Midbrain (tissue), 1 donor: Measurements from ENCODE around the gene SLC9A2.

Source experiments
- DNase-seq: peaks from one replicate; lab custom pipeline; 2025; lab: John Stamatoyannopoulos, UW

SLC9A2 gene

GRCh38 chr2:102735416-102736109 is 116.2 kb downstream of the SLC9A2 start:
- no peak for DNase-seq

GRCh38 chr2:102736110-102736409 is 116.7 kb downstream of the SLC9A2 start:
- DNase-seq = no peak

- peak; percentile 75 for DNase-seq
Measured at GRCh38 chr2:102736410-102737409, 117.4 kb downstream of the SLC9A2 start.

- no peak for DNase-seq
Measured at GRCh38 chr2:102737431-102737830, 118.1 kb downstream of the SLC9A2 start.

GRCh38 chr2:102743259-102743658 is 123.9 kb downstream of the SLC9A2 start:
- no peak for DNase-seq

- DNase-seq = no peak
Measured at GRCh38 chr2:102748107-102748506, 128.8 kb downstream of the SLC9A2 start.

GRCh38 chr2:102749938-102750337 is 130.6 kb downstream of the SLC9A2 start:
- no peak for DNase-seq

- DNase-seq = peak; percentile 37
Measured at GRCh38 chr2:102753563-102754159, 134.3 kb downstream of the SLC9A2 start.

GRCh38 chr2:102754456-102755145 is 135.2 kb downstream of the SLC9A2 start:
- DNase-seq = no peak

GRCh38 chr2:102755284-102755683 is 135.9 kb downstream of the SLC9A2 start:
- DNase-seq = no peak

- DNase-seq = no peak
Measured at GRCh38 chr2:102758439-102758838, 139.1 kb downstream of the SLC9A2 start.
